Esophagus squamous epithelium (tissue), 5 donors: Measurements from ENCODE around the gene PARD3. TPM values are rescaled to one million over a fixed set of nuclear protein-coding genes. Genes with fewer than 3 reads are reported as not detected.

ENCODE experiments used
- DNase-seq: peaks from one replicate; lab custom pipeline; 2025; lab: John Stamatoyannopoulos, UW
- H3K27ac ChIP-seq, 4 donors: fragments of 200-600 bp; sonication (generic); one replicate each; pipeline ENCODE4 v1.5.1; 2016 to 2019; ENCODE audit warnings: mild to moderate bottlenecking in 1 of 4
- H3K27me3 ChIP-seq, 4 donors: fragments of 200-600 bp; sonication (generic); 1 replicate in 3 of 4; 2 replicates in 1 of 4; pipeline versions ENCODE4 v1.5.1 to v1.6.0; 2017 to 2021; ENCODE audit warnings: antibody characterized with exemption in 1 of 4
- H3K36me3 ChIP-seq, 3 donors: fragments of 200-600 bp; sonication (generic); one replicate each; pipeline ENCODE4 v1.5.1; 2016 to 2019
- H3K4me1 ChIP-seq, 3 donors: fragments of 200-600 bp; sonication (generic); one replicate each; pipeline ENCODE4 v1.5.1; 2017 to 2019
- H3K4me3 ChIP-seq, 4 donors: fragments of 200-600 bp; sonication (generic); 1 replicate in 3 of 4; 2 replicates in 1 of 4; pipeline ENCODE4 v1.5.1; 2016 to 2019; ENCODE audit warnings: mild to moderate bottlenecking in 2 of 4, moderate library complexity in 1 of 4
- H3K9me3 ChIP-seq, 3 donors: fragments of 200-600 bp; sonication (generic); one replicate each; pipeline ENCODE4 v1.5.1; 2016 to 2019
- POLR2A ChIP-seq, 4 donors: fragments of 450-650 bp; IDR thresholded peaks; one replicate each; pipeline ENCODE4 v1.6.1; 2017; ENCODE audit warnings: antibody characterized with exemption in 4 of 4, mild to moderate bottlenecking in 4 of 4, moderate library complexity in 3 of 4
- WGBS, 2 donors: methylation state at CpG; one replicate each; pipeline ENCODE4 v1.1.5; 2018; 5-methylcytosine and 5-hydroxymethylcytosine counted together
- intact Hi-C: fragments of 100-400 bp; cut with DNase I; formaldehyde crosslinking; loops from one replicate; pipeline ENCODE4 v1.15.0; 2022
- total RNA-seq, 4 donors: library from RNA; depleted of rRNA; stranded (reverse); fragments of >200 nt; gene quantifications; one replicate each; pipeline ENCODE4 v1.1.0, GENCODE V29; 2016
- TF ChIP-seq, protein P1 (sequence below), 6 experiments: fragments of 450-650 bp in 4 of 6; fragments of 200-600 bp in 2 of 6; sonication (generic) in 2 of 6; IDR thresholded peaks; one replicate each; pipeline ENCODE4 v1.5.1; 2016 to 2019; ENCODE audit warnings: antibody characterized with exemption in 6 of 6, mild to moderate bottlenecking in 4 of 6, moderate library complexity in 4 of 6
- donor health status: DM: yes; HTN: yes; CAD: no.

Gene PARD3
- total RNA-seq, 4 donors from 2014 or later, result 57.3 to 114 (median 81.7) TPM

DNA sequence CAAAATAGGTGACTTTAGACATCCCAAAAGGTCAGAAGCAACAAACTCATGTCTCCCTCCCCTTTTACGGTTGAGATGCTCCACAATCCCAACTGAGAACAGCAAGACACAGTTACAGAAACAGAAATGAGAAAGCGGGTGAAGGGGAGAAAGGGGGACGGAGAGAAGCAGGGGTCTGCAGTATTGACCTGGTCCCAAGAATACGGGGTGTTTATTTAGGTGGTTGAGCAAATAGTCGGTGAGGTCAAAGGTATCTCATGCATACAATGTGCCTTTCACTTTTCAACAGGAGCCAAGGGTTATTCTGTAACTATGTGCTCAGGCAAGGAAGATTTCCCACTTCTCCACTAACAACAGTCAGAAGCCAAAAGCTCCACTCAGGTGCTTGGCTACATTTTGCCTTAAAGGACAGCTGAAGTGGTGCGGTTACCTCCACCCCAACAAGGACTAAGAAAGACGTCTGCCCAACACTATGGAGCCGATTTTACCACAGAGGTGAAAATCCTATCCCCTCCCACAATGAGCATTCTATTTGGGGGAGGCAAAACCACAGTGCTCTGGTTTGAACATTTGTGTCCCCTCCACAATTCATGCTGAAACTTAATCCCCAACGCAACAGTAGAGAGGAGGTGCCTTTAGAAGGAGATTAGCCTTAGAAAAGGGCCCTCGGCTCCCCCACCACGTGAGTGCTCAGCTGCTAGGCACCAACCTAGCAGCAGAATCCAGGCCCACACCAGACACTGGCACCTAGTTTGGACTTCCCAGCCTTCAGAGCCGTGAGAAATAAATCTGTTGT is 77.9 kb downstream of the PARD3 start:
- Histone ChIP-seq H3K4me1 (peaks cover 11 to 70% (median 28%) of the 10 kb centered on the region in 3 donors), H3K27ac (no peak overlapping the region), H3K9me3 (no peaks in the 10 kb centered on the region), H3K36me3 (no peaks in the 10 kb centered on the region), H3K4me3 (no peak overlapping the region), H3K27me3 (no peaks in the 10 kb centered on the region)
- WGBS, 2 donors, result 76 to 86% methylated on average over 9 of the region's 12 CpGs
- TF ChIP-seq, protein P1, sequence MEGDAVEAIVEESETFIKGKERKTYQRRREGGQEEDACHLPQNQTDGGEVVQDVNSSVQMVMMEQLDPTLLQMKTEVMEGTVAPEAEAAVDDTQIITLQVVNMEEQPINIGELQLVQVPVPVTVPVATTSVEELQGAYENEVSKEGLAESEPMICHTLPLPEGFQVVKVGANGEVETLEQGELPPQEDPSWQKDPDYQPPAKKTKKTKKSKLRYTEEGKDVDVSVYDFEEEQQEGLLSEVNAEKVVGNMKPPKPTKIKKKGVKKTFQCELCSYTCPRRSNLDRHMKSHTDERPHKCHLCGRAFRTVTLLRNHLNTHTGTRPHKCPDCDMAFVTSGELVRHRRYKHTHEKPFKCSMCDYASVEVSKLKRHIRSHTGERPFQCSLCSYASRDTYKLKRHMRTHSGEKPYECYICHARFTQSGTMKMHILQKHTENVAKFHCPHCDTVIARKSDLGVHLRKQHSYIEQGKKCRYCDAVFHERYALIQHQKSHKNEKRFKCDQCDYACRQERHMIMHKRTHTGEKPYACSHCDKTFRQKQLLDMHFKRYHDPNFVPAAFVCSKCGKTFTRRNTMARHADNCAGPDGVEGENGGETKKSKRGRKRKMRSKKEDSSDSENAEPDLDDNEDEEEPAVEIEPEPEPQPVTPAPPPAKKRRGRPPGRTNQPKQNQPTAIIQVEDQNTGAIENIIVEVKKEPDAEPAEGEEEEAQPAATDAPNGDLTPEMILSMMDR (IDR thresholded peaks at IDR 0.05), result no peak
- TF ChIP-seq POLR2A (IDR thresholded peaks at IDR 0.05), result no peak
- intact Hi-C loops, result no loop called here
- no peak for DNase-seq

DNA sequence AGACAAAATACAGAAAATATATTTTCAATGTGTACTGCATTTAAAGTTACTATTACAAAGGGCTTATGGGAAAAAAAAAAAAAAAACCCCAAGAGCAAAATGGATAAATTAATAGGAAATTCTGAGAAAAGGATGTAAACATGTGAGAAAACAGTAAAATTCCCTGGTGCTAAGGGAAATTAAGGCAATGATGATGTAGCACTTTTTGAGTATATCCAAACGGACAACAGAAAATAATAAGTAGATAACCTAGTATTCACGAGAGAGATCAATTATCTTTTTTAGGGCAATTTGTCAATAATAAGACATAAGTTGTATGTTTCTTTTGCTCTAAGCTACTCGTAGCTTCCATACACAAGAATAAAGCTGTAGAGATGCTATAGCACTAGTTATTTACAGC is 80.2 kb downstream of the PARD3 start:
- TF ChIP-seq POLR2A (IDR thresholded peaks at IDR 0.05), result no peak
- TF ChIP-seq, protein P1 (IDR thresholded peaks at IDR 0.05), result no peak
- Histone ChIP-seq H3K27me3 (no peaks in the 10 kb centered on the region), H3K9me3 (no peaks in the 10 kb centered on the region), H3K4me3 (no peak overlapping the region), H3K27ac (no peak overlapping the region), H3K36me3 (no peaks in the 10 kb centered on the region), H3K4me1 (peaks cover 10 to 84% (median 41%) of the 10 kb centered on the region in 3 donors)
- intact Hi-C loops, result no loop called here
- no peak for DNase-seq
- WGBS, 2 donors, result 80 to 91% methylated on average over 3 of the region's 3 CpGs

DNA sequence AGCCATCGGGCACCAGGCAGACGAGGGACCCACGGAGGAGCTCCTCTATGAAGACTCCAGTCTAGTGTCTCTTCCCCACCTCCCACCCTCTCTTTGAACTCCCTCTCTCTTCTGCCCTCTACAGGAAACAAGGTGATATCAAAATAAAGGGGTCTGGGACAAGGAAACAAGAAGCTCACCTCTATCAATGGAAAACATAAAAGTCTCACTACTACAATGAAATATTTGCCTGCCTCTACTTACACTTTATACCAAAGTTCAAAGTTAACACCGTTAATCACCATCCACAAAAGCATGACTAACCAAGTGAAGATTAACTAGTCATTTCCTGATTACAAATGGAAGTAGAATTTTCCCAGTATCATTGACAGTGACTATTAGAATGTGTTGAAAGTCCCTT is 82.2 kb downstream of the PARD3 start:
- 54 to 62% methylated on average over 4 of the region's 4 CpGs for WGBS, 2 donors
- no peaks in the 10 kb centered on the region for H3K27me3 ChIP-seq

DNA sequence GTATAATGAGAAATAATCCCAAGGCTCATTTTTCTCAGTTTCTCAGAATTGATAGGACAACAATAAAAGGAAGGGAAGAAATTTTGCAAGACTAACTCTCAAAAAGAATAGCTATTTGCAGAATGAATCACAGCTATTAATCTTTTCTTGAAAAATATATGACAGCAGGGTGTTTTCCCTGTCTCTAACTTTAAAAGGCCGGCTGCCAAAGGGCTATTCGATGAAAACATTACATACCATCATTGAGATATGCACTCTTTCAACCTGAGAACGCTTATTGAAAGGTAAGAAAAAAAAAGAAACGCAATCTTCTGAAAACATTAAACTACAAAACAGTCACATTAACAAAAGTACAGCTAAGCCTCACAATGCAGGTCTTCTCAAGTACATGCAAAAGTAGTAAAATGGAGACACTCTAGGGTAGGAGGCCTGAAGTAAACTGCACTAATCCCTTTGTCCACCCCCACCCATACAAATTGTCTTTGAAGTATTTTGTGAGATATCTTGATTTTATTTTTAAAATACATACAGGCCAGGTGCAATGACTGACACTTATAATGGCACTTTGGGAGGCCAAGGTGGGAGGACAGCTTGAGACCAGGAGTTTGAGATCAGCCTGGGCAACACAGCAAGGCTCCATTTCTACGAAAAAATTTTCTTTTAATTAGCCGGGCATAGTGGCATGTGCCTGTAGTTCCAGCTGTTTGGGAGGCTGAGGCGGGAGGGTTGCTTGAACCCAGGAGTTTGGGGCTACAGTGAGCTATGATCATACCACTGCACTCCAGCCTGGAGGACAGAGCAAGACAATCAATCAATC is 83.0 kb downstream of the PARD3 start:
- no peaks in the 10 kb centered on the region for H3K27me3 ChIP-seq
- no peak overlapping the region for H3K4me3 ChIP-seq
- intact Hi-C loops, result no loop called here
- peak overlapping the region; percentile 45 to 81 (median 58) for H3K27ac ChIP-seq
- H3K4me1 ChIP-seq, result peaks cover 19 to 87% (median 53%) of the 10 kb centered on the region in 3 donors
- TF ChIP-seq POLR2A (IDR thresholded peaks at IDR 0.05), result no peak
- TF ChIP-seq, protein P1 (IDR thresholded peaks at IDR 0.05), result no peak
- WGBS, 2 donors, result 51 to 55% methylated on average over 7 of the region's 7 CpGs
- H3K36me3 ChIP-seq, result no peaks in the 10 kb centered on the region
- H3K9me3 ChIP-seq, result no peaks in the 10 kb centered on the region
- DNase-seq, result no peak

More for the DNA sequence above, 82.2 kb downstream of the PARD3 start:
- H3K4me3 ChIP-seq, result no peak overlapping the region
- H3K4me1 ChIP-seq, result peaks cover 12 to 86% (median 46%) of the 10 kb centered on the region in 3 donors
- no peak for TF ChIP-seq POLR2A (IDR thresholded peaks at IDR 0.05)
- TF ChIP-seq, protein P1 (IDR thresholded peaks at IDR 0.05), result no peak
- intact Hi-C loops, result no loop called here
- no peak for DNase-seq
- no peaks in the 10 kb centered on the region for H3K9me3 ChIP-seq
- no peaks in the 10 kb centered on the region for H3K36me3 ChIP-seq
- H3K27ac ChIP-seq, result peak overlapping the region in 3 of 4 donors; percentile 67 to 81 (median 72)

GRCh38 chr10:34731213-34731612 is 83.9 kb downstream of the PARD3 start:
- Histone ChIP-seq H3K36me3 (no peaks in the 10 kb centered on the region), H3K4me1 (peaks cover 23 to 92% (median 62%) of the 10 kb centered on the region in 3 donors), H3K27ac (peak overlapping the region in 3 of 4 donors; percentile 18 to 81 (median 67)), H3K9me3 (no peaks in the 10 kb centered on the region), H3K27me3 (no peaks in the 10 kb centered on the region), H3K4me3 (no peak overlapping the region)
- no peak for DNase-seq
- 57 to 74% methylated on average over 2 of the region's 2 CpGs for WGBS, 2 donors
- no peak for TF ChIP-seq POLR2A (IDR thresholded peaks at IDR 0.05)
- TF ChIP-seq, protein P1 (IDR thresholded peaks at IDR 0.05), result no peak
- intact Hi-C loops, result no loop called here
